ENCODE measurements around the gene KRT20. TPM values are rescaled to one million over a fixed set of nuclear protein-coding genes. Genes with fewer than 3 reads are reported as not detected.
A peak's percentile ranks its signal among the peaks of the same experiment; 100 is the strongest.

The KRT20 gene
- total RNA-seq, 1 experiment from 2014 or later, result 0.18 TPM

- TF ChIP-seq EZH2 (IDR thresholded peaks at IDR 0.05; ENCODE audit: low read length, unreplicated experiment) (no peak), EZH2phosphoT487 (IDR thresholded peaks at IDR 0.05; ENCODE audit: borderline replicate concordance, low read length) (no peak), CTCF (conservative IDR thresholded peaks at IDR 0.05; ENCODE audit: low read depth, low read length) (no peak)
Measured at GRCh38 chr17:40910441-40910841, 25.4 kb upstream of the KRT20 start.

GRCh38 chr17:40909755-40910154, 24.7 kb upstream of the KRT20 start:
- H3K27me3 ChIP-seq (ENCODE audit: low read length), result no peaks in the 10 kb centered on the region
- H3F3A ChIP-seq (ENCODE audit: low read length, unreplicated experiment), result no peaks in the 10 kb centered on the region
- peak overlapping the region; percentile 39; the same call in 1 of the 2 replicates for H3K4me3 ChIP-seq (ENCODE audit: low read length)
- H3K27ac ChIP-seq (ENCODE audit: low read length), result peak overlapping the region; percentile 98
- no peak overlapping the region for H2AFZ ChIP-seq (ENCODE audit: low read length)
- ChIA-PET CTCF (interaction anchor here (0.6 to 1.2 kb wide), 4 partner anchors 413 to 639 kb away, joined by 3 to 10 read pairs (median 4); no protein-coding TSS in a partner anchor), POLR2A (ENCODE audit: unreplicated experiment) (interaction anchor here (0.6 to 1.1 kb wide), 2 partner anchors 47 to 809 kb away, joined by 4 to 5 read pairs; partner anchors contain the start of gene NR1D1)
- H3K9me2 ChIP-seq (replicated peaks; ENCODE audit: low read length), result no peaks in the 10 kb centered on the region
- TSS peak; percentile 72 for BruUV-seq (replicated peaks)
- no peaks in the 10 kb centered on the region for H3K9me3 ChIP-seq (ENCODE audit: low read length)
- DNase-seq, result peak; percentile 71
- H3K4me2 ChIP-seq (ENCODE audit: low read length), result peak overlapping the region; percentile 79
- H3K36me3 ChIP-seq (ENCODE audit: low read depth, low read length), result no peaks in the 10 kb centered on the region
- intact Hi-C loops (cut with micrococcal nuclease), result loop anchor here (1.0 to 10.0 kb wide), 9 partner anchors 52 to 640 kb away; partner anchors contain the start of gene KRTAP3-1
- H3K9ac ChIP-seq (ENCODE audit: low read length), result peak overlapping the region; percentile 79
- ATAC-seq, result peak; percentile 70
- TF ChIP-seq EZH2phosphoT487 (IDR thresholded peaks at IDR 0.05; ENCODE audit: borderline replicate concordance, low read length), result no peak
- no peak for TF ChIP-seq CTCF (conservative IDR thresholded peaks at IDR 0.05; ENCODE audit: low read depth, low read length)
- TF ChIP-seq EZH2 (IDR thresholded peaks at IDR 0.05; ENCODE audit: low read length, unreplicated experiment), result no peak
- H3K79me2 ChIP-seq (ENCODE audit: low read length), result no peaks in the 10 kb centered on the region
- H4K20me1 ChIP-seq (ENCODE audit: low read length), result no peaks in the 10 kb centered on the region
- H3K4me1 ChIP-seq (ENCODE audit: insufficient read depth, low read length), result peaks cover 67% of the 10 kb centered on the region

More at GRCh38 chr17:40910441-40910841, 25.4 kb upstream of the KRT20 start:
- Histone ChIP-seq H3K4me1 (ENCODE audit: insufficient read depth, low read length) (peaks cover 68% of the 10 kb centered on the region), H4K20me1 (ENCODE audit: low read length) (no peaks in the 10 kb centered on the region), H3K4me2 (ENCODE audit: low read length) (peak overlapping the region; percentile 79), H3K79me2 (ENCODE audit: low read length) (no peaks in the 10 kb centered on the region), H3K27me3 (ENCODE audit: low read length) (no peaks in the 10 kb centered on the region), H3K4me3 (ENCODE audit: low read length) (no peak overlapping the region; the same call in 1 of the 2 replicates), H3K9ac (ENCODE audit: low read length) (peak overlapping the region; percentile 79), H2AFZ (ENCODE audit: low read length) (no peak overlapping the region), H3K36me3 (ENCODE audit: low read depth, low read length) (no peaks in the 10 kb centered on the region), H3K9me3 (ENCODE audit: low read length) (no peaks in the 10 kb centered on the region), H3F3A (ENCODE audit: low read length, unreplicated experiment) (no peaks in the 10 kb centered on the region), H3K27ac (ENCODE audit: low read length) (peak overlapping the region; percentile 98), H3K9me2 (replicated peaks; ENCODE audit: low read length) (no peaks in the 10 kb centered on the region)
- intact Hi-C loops (cut with micrococcal nuclease), result loop anchor here (10.0 kb wide), 2 partner anchors 94 to 304 kb away; partner anchors contain the start of gene KRTAP3-1
- DNase-seq, result peak; percentile 31
- ChIA-PET CTCF (interaction anchor here (0.7 to 1.0 kb wide), 2 partner anchors 107 to 412 kb away, joined by 3 read pairs; no protein-coding TSS in a partner anchor), POLR2A (ENCODE audit: unreplicated experiment) (no interaction called here)
- no TSS peak for BruUV-seq (replicated peaks)
- ATAC-seq, result no peak

GRCh38 chr17:40909351-40909750, 24.3 kb upstream of the KRT20 start:
- H3K4me2 ChIP-seq (ENCODE audit: low read length), result peak overlapping the region; percentile 79
- H3K27me3 ChIP-seq (ENCODE audit: low read length), result no peaks in the 10 kb centered on the region
- H3K79me2 ChIP-seq (ENCODE audit: low read length), result no peaks in the 10 kb centered on the region
- no peaks in the 10 kb centered on the region for H3K36me3 ChIP-seq (ENCODE audit: low read depth, low read length)
- H3K4me3 ChIP-seq (ENCODE audit: low read length), result peak overlapping the region; percentile 39; the same call in 1 of the 2 replicates
- POLR2A ChIA-PET (ENCODE audit: unreplicated experiment), result interaction anchor here (0.6 to 1.1 kb wide), 2 partner anchors 48 to 809 kb away, joined by 4 to 5 read pairs; partner anchors contain the start of gene NR1D1
- no peaks in the 10 kb centered on the region for H3F3A ChIP-seq (ENCODE audit: low read length, unreplicated experiment)
- no TSS peak for BruUV-seq (replicated peaks)
- H3K9me3 ChIP-seq (ENCODE audit: low read length), result no peaks in the 10 kb centered on the region
- intact Hi-C loops (cut with micrococcal nuclease), result loop anchor here (1.0 to 5.0 kb wide), 7 partner anchors 52 to 640 kb away; no protein-coding TSS in a partner anchor
- TF ChIP-seq CTCF (conservative IDR thresholded peaks at IDR 0.05; ENCODE audit: low read depth, low read length) (peak; percentile 84), EZH2 (IDR thresholded peaks at IDR 0.05; ENCODE audit: low read length, unreplicated experiment) (no peak)
- peak; percentile 97 for DNase-seq
- CTCF ChIA-PET, result interaction anchor here (0.6 to 1.2 kb wide), 3 partner anchors 413 to 640 kb away, joined by 3 to 10 read pairs (median 4); no protein-coding TSS in a partner anchor
- peak overlapping the region; percentile 79 for H3K9ac ChIP-seq (ENCODE audit: low read length)
- peaks cover 67% of the 10 kb centered on the region for H3K4me1 ChIP-seq (ENCODE audit: insufficient read depth, low read length)
- no peaks in the 10 kb centered on the region for H4K20me1 ChIP-seq (ENCODE audit: low read length)
- H3K9me2 ChIP-seq (replicated peaks; ENCODE audit: low read length), result no peaks in the 10 kb centered on the region
- peak overlapping the region; percentile 98 for H3K27ac ChIP-seq (ENCODE audit: low read length)
- ATAC-seq, result peak; percentile 78
- H2AFZ ChIP-seq (ENCODE audit: low read length), result no peak overlapping the region
